ENCODE measurements around the gene C6orf132. TPM values are rescaled to one million over a fixed set of nuclear protein-coding genes. Genes with fewer than 3 reads are reported as not detected.

The C6orf132 gene
- total RNA-seq, 2 donors from 2014 or later: 0.26 to 0.65 TPM

- H3K36me3 Mint-ChIP-seq (ENCODE audit: insufficient read depth in 2 of 2): peaks cover 11 to 50% of the 10 kb centered on the region in 2 donors
- H3K4me3 Mint-ChIP-seq: no peak overlapping the region
- peak overlapping the region; percentile 42 for H3K27ac Mint-ChIP-seq
- ATAC-seq (replicated peaks in 1 of 2) (no peak), DNase-seq (no peak)
- H3K4me1 Mint-ChIP-seq (ENCODE audit: low read depth): peaks cover 6% of the 10 kb centered on the region
- no peaks in the 10 kb centered on the region for H3K27me3 Mint-ChIP-seq (ENCODE audit: low read depth)
- no peaks in the 10 kb centered on the region for H3K9me3 Mint-ChIP-seq
Observed at GRCh38 chr6:42059743-42060142, 82.7 kb downstream of the C6orf132 start.

GRCh38 chr6:42053601-42054000, 88.8 kb downstream of the C6orf132 start:
- no peak overlapping the region for H3K27ac Mint-ChIP-seq
- no peak for ATAC-seq (replicated peaks in 1 of 2)

GRCh38 chr6:42051268-42051653, 91.2 kb downstream of the C6orf132 start:
- Mint-ChIP-seq H3K4me1 (ENCODE audit: low read depth) (peaks cover 68% of the 10 kb centered on the region), H3K36me3 (ENCODE audit: insufficient read depth in 2 of 2) (peaks cover 4 to 22% of the 10 kb centered on the region in 2 donors)

More at GRCh38 chr6:42053601-42054000, 88.8 kb downstream of the C6orf132 start:
- DNase-seq: no peak
- H3K4me3 Mint-ChIP-seq: no peak overlapping the region
- H3K27me3 Mint-ChIP-seq (ENCODE audit: low read depth): no peaks in the 10 kb centered on the region
- H3K4me1 Mint-ChIP-seq (ENCODE audit: low read depth): peaks cover 52% of the 10 kb centered on the region
- no peaks in the 10 kb centered on the region for H3K9me3 Mint-ChIP-seq
- peaks cover 9 to 30% of the 10 kb centered on the region in 2 donors for H3K36me3 Mint-ChIP-seq (ENCODE audit: insufficient read depth in 2 of 2)

More at GRCh38 chr6:42051268-42051653, 91.2 kb downstream of the C6orf132 start:
- ATAC-seq (replicated peaks in 1 of 2) (no peak), DNase-seq (no peak)
- Mint-ChIP-seq H3K27me3 (ENCODE audit: low read depth) (no peaks in the 10 kb centered on the region), H3K27ac (peak overlapping the region; percentile 77), H3K9me3 (no peaks in the 10 kb centered on the region), H3K4me3 (peak overlapping the region; percentile 95)

Other genes starting within 250 kb of the C6orf132 start
- gene USP49, start 247.2 kb downstream of the C6orf132 start, total RNA-seq: 10 to 100 TPM; 13.3 to 14.8 TPM
- gene MED20, start 221.5 kb downstream of the C6orf132 start, total RNA-seq: 10 to 100 TPM; 24.9 to 34.6 TPM
- gene BYSL, start 221.1 kb downstream of the C6orf132 start, total RNA-seq: 10 to 100 TPM; 30.4 to 38.1 TPM
- 100 to 1,000 TPM; 256 to 259 TPM for gene CCND3, start 200.8 kb downstream of the C6orf132 start, total RNA-seq
- 10 to 100 TPM; 62.6 to 70.4 TPM for gene TAF8, start 92.1 kb downstream of the C6orf132 start, total RNA-seq
- under 1 TPM; 0.14 to 0.21 TPM for gene GUCA1A, start 30.7 kb upstream of the C6orf132 start, total RNA-seq
- 1 to 10 TPM; 4.8 to 6.5 TPM for gene GUCA1B, start 52.3 kb upstream of the C6orf132 start, total RNA-seq
- 10 to 100 TPM; 39.0 to 39.8 TPM for gene MRPS10, start 75.2 kb upstream of the C6orf132 start, total RNA-seq